ENCODE measurements around the gene MARCHF10.

- TF ChIP-seq, protein P1, sequence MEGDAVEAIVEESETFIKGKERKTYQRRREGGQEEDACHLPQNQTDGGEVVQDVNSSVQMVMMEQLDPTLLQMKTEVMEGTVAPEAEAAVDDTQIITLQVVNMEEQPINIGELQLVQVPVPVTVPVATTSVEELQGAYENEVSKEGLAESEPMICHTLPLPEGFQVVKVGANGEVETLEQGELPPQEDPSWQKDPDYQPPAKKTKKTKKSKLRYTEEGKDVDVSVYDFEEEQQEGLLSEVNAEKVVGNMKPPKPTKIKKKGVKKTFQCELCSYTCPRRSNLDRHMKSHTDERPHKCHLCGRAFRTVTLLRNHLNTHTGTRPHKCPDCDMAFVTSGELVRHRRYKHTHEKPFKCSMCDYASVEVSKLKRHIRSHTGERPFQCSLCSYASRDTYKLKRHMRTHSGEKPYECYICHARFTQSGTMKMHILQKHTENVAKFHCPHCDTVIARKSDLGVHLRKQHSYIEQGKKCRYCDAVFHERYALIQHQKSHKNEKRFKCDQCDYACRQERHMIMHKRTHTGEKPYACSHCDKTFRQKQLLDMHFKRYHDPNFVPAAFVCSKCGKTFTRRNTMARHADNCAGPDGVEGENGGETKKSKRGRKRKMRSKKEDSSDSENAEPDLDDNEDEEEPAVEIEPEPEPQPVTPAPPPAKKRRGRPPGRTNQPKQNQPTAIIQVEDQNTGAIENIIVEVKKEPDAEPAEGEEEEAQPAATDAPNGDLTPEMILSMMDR (conservative IDR thresholded peaks at IDR 0.05), result no peak
- TF ChIP-seq ZFX (IDR thresholded peaks at IDR 0.05), result no peak
These were observed 21.5 kb downstream of the MARCHF10 start for GRCh38 chr17:62786646-62787045.
